Fibroblast of the conjunctiva (primary cell): ENCODE data around the gene ELOA.

Source experiments
- DNase-seq: peaks from one replicate; pipeline ENCODE4 v3.0.0-alpha.2; 2010; ENCODE audit warnings: low read depth

The ELOA gene, protein sequence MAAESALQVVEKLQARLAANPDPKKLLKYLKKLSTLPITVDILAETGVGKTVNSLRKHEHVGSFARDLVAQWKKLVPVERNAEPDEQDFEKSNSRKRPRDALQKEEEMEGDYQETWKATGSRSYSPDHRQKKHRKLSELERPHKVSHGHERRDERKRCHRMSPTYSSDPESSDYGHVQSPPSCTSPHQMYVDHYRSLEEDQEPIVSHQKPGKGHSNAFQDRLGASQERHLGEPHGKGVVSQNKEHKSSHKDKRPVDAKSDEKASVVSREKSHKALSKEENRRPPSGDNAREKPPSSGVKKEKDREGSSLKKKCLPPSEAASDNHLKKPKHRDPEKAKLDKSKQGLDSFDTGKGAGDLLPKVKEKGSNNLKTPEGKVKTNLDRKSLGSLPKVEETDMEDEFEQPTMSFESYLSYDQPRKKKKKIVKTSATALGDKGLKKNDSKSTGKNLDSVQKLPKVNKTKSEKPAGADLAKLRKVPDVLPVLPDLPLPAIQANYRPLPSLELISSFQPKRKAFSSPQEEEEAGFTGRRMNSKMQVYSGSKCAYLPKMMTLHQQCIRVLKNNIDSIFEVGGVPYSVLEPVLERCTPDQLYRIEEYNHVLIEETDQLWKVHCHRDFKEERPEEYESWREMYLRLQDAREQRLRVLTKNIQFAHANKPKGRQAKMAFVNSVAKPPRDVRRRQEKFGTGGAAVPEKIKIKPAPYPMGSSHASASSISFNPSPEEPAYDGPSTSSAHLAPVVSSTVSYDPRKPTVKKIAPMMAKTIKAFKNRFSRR

DNA sequence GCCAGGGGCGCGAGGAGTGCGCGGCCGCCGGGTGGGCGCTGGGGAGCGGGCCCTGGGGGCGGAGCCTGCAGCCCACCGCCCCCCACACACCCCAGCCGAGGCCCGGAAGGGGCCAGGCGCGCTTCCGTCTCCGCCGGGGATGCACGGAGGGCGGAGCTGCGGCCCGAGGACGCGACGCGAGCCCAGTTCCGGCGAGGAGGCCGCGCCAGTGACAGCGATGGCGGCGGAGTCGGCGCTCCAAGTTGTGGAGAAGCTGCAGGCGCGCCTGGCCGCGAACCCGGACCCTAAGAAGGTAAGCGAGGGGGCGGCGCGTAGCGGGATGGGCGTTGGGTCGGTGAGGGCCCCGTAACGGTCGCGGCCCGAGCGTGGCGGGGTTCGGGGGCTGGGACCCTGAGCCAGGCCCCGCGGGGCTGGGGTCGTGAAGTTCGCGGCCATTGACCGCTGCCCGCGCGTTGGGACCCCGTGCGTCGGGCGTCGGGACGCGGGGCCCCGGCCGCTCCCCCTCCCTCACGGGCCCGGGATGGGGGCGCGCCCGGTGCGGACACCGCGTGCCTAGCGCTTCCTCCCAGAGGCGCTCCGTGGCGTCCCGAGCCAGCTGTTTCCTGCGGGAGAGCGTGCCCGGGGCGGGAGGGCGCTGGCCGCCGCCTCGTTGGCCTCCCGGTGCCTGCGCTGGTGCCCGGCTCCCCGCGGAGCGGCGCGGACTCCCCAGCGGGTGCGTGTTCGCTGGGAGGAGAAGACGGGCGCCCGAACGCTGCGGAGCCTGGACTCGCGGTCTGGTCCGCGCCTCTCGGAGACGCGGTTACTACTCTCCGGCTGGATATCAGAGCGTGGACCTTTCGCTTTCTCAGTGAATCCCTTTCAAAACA is at the start of gene ELOA:
TSS of gene ELOA (plus strand) at position 185 of the 866 bp plus-strand sequence. CDS start at position 218, 33 bp downstream.
- DNase-seq: no peak

DNA sequence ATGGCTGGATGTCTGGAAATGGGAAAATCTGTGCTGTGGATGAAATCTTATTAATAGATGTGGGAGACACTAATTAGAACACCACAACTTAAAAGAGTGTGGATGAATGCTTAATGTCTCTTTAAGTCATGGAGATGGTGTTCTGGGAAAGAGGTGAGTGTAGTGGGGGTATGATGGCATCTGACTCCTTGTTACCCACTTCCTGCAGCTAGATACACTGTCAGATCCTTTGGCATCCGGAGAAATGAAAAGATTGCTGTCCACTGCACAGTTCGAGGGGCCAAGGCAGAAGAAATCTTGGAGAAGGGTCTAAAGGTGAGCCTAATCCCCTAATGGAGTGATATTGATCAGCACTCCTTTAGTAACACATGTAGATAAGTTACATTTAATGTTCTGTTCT is 49.7 kb upstream of the ELOA start:
- no peak for DNase-seq

DNA sequence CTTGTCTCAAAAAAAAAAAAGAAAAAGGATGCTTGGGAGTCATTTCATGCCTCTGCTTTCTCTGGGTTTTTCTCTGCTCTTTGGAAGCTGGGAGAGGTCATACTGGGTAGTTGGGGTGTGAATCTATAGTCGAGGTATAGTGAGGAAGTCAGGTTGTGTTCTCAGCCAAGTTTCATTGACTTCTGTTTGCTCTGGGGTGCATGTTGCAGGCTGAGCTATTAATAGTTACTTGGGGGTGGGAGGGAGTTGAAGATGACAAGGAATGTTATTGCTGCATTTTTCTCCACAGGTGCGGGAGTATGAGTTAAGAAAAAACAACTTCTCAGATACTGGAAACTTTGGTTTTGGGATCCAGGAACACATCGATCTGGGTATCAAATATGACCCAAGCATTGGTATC is 48.9 kb upstream of the ELOA start:
- no peak for DNase-seq

DNA sequence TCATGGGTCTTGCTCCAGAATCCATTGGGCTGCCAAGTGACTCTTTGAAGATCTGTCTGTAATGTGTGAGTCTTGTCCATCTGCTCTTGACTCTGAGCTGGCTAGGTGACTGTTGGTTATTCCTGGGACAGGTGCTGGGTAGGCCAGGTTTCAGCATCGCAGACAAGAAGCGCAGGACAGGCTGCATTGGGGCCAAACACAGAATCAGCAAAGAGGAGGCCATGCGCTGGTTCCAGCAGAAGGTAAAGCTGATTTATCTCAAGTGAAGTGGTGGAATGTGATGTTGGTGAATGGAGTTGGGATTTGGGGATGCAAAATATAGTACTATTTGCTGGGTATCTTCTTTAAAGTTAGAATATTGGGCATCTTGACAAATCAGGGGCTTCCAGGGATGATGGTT is 47.6 kb upstream of the ELOA start:
- DNase-seq: no peak

DNA sequence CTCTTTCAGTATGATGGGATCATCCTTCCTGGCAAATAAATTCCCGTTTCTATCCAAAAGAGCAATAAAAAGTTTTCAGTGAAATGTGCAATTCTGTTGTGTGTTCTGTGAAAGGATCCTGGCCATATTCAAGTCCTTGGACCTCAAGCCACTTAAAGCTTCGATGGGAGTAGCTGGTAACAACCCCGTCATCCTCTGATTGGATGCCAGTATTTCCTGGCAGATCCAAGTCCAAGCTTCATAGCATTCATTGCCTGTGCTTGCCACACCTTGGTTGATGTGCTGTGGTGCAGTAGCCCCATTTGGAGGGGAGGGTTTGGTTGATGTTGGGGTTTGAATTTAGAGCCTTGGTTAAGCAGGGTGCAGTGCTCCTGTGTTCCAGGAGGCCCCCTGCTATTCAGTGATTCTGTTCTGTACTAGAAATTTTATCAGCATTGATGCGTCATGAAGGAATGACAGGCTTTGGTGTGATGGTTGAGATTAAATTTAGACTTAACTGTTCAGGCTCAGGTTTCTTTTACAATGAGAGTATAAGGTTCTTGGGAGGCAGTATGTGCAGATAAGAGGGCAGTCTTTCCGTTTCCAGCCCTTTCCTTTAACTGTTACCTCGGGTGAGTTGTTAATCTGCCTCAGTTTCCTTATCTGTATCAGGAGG is 46.8 kb upstream of the ELOA start:
- DNase-seq: no peak

- no peak for DNase-seq
These were observed 44.8 kb upstream of the ELOA start for GRCh38 chr1:23698466-23698865.

GRCh38 chr1:23699280-23700179 is 43.7 kb upstream of the ELOA start:
- no peak for DNase-seq

DNA sequence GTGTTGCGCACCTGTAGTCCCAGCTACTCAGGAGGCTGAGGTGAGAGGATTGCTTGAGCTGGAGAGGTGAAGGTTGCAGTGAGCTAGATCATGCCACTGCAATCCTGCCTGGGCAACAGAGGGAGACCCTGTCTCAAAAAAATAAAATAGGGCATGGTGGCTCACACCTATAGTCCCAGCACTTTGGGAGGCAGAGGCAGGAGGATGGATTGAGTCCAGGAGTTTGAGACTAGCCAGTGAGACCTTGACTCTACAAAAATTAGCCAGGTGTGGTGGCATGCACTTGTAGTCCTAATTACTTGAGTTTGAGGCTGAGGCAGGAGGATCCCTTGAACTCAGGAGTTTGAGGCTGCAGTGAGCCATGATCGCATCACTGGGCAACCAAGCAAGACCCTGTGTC is 42.0 kb upstream of the ELOA start:
- no peak for DNase-seq

GRCh38 chr1:23701996-23702395 is 41.3 kb upstream of the ELOA start:
- no peak for DNase-seq

- DNase-seq: no peak
These were observed 38.3 kb upstream of the ELOA start for GRCh38 chr1:23704834-23705495.

DNA sequence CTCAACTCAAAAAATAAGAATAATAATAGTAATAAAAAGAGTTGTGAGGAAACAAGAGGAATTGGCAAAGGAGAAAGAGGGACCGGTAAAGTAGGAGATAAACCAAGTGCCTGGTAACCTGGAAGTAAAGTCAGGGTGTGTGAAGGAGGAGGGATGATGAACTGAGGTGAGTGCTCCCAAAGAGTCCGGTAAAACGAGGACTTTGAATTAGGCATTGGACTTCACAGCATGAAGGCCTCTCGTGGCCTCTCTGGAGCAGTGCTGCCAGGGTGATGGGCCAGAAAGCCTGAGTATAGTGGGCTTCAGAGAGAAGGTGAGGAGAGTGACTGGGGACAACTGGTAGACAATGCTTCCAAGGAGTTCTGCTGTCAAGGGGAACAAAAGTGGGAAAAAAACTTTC is 34.0 kb upstream of the ELOA start:
- DNase-seq: no peak

DNA sequence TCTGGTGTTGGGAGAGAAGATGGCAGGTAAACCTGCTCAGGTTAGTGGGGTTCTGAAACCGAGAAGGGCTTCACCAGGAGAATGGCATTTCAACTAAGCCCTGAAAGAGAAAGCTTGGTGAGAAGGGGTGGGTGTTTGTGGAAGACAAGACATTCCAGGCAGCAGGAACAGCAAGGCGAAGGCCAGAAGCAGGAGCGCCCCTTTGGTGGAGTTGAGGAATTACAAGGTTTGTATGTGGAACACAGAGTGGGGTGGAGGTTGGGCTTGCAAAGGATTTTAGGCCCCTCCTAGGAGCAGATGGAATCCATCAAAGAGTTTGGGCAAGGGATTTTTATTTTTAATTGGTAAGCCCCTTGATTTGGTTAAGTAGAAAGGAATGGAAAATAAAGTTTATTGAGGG is 24.8 kb upstream of the ELOA start:
- DNase-seq: no peak

DNA sequence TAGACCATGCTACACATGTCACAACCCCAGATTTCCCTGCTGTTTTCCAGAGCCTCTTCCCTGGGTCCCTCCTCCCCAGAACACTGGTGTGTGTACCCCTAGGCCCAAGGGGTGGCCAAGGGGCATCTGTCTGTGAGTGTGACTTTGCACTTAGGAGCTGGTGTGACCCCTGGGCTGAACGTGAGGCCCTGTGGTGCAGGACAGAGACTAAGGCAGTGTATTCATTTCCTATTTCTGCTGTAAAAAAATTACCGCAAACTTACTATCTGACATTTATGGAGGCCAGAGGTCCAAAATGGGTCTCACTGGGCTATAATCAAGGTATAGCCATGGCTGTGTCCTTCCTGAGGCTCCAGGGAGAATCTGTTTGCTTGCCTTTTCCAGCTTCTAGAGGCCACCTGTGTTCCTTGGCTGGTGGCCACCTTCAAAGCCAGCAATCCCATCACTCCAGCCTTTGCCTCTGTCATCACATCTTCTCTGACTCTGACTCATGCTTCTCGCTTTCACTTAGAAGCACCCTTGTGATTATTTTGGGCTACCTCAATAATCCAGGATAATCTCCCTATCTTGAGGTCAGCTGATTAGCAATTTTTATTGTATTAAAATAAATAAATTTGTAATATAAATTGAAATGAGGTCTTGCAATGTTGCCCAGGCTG is 24.0 kb upstream of the ELOA start:
- DNase-seq: no peak

DNA sequence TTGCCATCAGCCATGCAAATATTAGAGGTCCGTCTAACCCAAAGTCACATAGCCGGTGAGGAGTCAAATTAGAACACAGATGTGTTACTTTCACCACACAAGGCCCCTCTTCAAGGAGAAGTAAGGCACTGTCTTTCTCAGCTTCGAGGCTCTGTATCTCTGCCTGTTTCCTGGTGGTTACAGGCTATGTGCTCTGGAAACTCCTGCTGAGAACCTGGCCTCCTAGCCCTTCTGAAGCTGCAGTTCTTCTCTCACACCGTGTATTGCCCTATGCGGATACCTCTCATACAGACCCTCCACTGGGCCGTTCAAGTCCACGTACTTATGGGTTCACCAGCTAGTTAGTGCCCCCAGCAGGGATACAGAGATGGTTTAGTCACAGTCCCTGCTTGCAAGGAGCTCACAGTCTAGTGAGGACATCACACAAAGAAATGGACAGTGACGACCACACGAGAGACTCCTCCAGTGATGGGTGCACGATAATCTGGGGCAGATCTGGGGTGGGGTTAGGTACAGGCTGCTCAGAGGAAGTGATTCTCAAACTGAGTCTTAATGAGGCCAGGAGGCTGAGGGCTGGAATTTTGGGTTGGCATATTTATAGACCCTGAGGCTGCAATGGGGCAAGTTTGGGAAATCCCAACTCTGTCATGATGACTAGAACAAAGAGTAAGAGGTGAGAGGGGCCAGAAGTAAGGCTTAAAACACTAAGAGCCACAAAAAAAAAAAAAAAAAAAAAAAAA is 22.8 kb upstream of the ELOA start:
- no peak for DNase-seq

DNA sequence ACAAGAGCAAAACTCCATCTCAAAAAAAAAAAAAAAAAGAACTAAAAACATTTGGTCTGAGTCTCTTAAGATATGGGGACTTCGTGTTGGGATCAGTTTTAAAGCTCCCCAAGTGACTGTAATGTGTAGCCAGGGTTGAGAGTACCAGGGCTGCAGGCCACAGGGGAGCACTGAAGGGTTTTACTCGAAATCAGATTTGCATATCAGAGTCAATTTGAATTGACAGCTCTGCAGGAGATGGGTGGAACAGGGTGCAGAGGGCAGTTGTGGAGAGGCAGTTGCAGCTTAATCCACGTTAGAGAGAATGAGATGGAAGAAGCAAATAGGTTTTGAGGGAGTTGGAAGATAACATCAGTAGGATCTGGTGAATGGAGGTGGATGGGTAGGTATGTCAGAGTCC is 20.6 kb upstream of the ELOA start:
- no peak for DNase-seq

GRCh38 chr1:23726686-23727085 is 16.6 kb upstream of the ELOA start:
- no peak for DNase-seq

DNA sequence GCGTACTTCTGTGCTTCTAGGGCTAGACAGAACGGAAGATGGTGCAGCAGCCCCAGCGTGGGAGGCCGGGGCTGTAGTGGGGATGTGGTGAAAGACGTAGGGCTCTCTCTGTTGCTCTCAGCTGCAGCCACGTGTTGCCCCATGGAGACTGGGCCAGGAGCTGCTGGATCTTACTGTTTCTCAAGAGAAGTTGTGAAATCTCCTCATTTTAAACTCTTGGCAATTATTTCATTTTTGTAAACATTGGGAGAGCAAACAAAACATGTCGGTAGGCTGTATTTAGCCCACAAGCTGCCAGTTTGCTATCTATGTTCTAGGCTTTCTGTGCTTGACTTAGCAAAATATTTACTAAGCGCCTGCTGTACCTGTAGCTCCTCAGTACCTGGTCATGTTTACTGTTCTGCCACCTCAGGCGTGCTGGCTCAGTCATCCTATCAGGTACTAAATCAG is 15.9 kb upstream of the ELOA start:
- peak; percentile 62 for DNase-seq

DNA sequence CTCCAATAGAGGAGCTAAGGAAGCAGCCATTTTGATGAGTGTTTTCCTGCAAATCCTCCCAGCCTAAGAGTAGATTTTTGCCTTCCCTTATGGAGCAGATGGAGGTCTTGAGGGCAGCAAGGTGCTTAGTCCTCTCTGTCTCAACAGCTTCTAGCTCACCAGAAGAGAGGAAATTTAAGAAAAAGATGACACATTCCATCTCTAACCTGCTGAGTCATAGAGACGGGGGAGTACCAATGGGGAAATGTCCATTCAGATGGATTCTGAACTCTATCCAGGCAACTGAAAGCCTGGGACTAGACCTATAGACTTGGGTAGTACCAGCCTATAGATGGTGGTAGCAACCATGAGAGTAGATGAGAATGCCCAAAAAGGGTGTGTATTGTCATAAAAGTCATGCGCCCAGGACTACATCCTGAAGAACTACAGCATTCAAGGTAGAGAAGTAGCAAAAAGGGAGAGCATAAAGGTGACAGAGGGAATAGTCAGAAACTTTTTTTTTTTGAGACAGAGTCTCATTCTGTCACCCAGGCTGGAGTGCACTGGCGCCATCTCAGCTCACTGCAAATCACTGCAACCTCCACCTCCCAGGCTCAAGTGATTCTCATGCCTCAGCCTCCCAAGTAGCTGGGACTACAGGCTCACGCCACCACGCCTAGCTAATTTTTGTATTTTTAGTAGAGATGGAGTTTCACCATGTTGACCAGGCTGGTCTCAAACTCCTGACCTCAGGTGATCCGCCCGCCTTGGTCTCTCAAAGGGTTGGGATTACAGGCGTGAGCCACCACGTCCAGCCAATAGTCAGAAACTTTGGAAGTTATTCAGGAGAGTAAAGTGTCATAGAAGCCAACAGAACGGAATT is 10.7 kb upstream of the ELOA start:
- DNase-seq: no peak
